GM21619 (cell line): ENCODE data around the gene ANXA2R.
"Not testable (repeated sequence)": the region's sequence is repeated elsewhere in the genome, so short reads cannot be mapped to it uniquely, and the experiment has no call there.

Experiments used
- ATAC-seq: cut with Tn5 transposase; IDR thresholded peaks from one replicate; pipeline ENCODE4 v1.9.1; 2021; ENCODE audit not compliant: unreplicated experiment

ANXA2R gene

DNA sequence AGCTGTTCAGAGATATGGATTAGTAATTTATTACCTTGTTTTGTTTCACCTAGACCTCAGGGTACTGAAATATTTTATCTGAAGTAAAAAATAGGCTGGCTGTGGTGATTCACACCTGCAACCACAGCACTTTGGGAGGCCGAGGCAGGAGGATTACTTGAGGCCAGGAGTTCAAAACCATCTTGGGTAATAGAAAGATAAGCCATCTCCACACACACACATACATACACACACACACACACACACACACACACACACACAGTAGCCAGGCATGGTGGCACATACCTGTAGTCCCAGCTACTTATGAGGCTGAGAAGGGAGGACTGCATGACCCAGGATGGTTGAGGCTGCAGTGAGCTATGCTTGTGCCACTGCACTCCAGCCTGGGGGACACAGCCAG, 3.7 kb downstream of the ANXA2R start:
- ATAC-seq = no peak

GRCh38 chr5:43034591-43034968, 5.5 kb downstream of the ANXA2R start:
- ATAC-seq = no peak

DNA sequence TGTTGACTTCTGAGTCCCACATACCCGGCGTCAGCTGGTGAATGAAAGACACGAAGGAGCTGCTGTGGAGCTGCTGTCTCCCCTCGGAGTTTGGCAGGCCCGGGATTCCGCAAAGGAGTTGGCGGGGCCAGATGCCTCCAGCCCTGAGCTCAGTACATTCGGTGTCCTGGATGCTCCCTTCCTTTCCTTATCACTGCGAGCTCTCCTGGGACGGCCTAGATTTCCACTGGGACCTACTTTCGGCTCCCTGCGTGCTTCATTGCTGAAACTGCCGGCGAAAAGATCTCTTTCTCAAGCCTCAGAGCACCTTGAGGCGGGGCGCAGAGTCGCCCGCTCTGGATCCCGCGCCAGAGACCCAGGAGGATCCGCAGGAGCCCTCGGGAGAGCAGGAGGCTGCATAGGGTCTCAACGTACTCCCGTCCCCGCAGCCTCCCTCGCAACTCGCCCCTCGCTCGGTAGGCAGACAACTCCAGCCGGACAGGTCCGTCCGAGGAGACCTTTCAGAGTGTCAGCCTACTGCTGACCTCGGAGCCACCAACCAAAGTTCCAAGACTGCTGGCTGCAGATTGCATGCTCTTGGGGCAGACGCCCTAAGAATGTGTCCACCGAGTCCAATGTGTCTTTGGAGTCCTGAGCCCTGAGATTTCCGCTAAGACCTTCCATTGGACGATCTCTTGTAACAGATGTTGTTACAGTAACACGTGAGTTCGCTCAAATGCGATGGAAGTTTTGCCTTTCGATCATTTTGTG, 6.1 kb downstream of the ANXA2R start:
- ATAC-seq = no peak

- ATAC-seq = no peak
Measured at GRCh38 chr5:43027054-43027785, 12.9 kb downstream of the ANXA2R start.

DNA sequence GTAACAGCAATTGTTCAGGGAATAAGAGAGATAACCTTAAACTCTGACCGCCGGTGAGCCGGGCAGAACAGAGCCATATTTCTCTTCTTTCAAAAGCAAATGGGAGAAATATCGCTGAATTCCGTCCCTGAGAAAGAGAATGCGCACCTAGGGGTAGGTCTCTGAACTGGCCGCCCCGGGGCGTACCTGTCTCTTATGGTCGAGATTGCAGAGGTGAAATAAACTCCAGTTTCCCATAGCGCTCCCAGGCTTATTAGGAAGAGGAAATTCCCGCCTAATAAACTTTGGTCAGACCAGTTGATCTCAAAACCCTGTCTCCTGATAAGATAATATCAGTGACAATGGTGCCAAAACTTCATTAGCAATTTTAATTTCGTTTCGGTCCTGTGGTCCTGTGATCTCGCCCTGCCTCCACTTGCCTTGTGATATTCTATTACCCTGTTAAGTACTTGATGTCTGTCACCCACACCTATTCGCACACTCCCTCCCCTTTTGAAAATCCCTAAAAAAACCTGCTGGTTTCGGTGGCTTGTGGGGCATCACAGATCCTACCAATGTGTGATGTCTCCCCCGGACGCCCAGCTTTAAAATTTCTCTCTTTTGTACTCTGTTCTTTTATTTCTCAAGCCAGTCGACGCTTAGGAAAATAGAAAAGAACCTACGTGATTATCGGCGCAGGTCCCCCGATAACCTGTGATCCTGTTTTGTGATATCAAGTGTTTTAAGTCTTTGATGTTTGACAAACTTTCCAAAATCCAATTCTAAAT, 14.8 kb downstream of the ANXA2R start:
- not testable (repeated sequence) for ATAC-seq

- no peak for ATAC-seq
Measured at GRCh38 chr5:43024217-43024616, 15.9 kb downstream of the ANXA2R start.

GRCh38 chr5:43021151-43021550, 19.0 kb downstream of the ANXA2R start:
- ATAC-seq = no peak

- peak; percentile 14 for ATAC-seq
Measured at GRCh38 chr5:43020399-43020746, 19.7 kb downstream of the ANXA2R start.

DNA sequence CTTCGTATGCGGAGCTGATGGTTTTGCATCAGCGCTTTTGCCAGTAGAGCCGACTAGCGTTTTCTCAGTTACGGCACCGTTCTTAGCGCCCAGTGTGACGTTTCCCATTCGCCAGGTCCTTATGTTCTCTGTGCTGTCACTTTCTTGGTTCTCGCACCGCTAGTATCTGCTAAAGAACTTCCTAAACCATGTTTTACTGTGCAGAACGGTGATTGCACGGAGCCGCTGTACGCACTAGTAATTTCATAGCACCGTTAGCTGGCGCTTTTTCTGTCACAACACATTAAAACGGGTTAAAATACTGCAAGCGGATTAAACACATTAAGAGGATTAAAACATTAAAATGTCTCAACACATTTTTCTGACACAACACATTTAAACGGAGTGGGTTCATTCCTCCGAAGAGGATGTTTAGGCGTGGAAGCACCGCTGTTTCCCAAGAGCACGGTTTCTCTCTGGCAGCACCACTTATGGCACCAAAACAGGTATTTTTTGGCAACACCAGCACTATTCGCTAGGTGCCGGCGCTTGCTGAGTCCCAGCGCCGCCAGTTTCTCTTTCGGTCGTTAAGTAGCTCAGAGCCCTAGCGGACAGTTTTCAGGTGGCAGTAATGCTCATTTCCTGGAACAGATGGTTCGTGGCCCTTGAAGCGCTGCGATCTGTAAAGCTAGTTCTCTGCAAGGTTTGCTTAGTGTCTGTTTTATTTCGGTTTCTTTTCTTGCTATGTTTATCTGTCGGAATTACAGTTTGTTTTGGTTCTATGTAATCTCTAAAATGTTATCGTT, 20.3 kb downstream of the ANXA2R start:
- ATAC-seq = peak; percentile 69

DNA sequence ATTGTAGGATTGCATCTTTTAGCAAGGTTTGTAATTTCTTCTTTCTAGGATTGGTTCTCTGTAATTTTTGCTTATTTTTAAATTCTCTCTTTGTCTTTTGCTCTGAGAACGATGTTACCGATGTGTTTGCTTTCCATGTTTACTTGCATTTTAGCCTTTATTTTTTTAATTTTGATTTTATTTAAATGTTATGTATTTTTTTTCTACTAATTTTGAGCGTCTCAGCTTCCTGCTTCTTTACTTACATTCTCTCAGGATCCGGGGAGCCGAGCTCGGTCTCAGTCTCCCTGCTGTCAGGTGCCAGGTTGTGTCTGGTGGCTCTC, 20.9 kb downstream of the ANXA2R start:
- ATAC-seq = no peak

DNA sequence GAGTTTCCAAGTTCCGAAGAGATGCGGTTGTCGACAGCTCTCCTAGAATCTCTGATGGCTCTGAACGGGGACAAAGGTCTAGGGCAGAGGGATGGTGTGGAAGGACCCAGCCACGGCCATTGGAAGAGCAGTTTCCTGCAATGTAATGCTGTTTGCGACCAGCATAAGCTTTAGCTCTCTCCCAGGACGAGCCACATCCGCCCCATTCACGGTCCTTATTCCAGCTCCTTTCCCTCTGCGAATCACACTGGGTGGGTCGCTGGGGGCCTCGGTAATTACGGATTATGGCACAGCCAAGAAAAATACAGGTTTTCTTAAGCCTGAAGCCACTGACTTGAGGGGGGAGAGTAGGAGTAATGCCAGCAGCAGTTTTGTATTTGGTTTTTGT, 22.7 kb downstream of the ANXA2R start:
- peak; percentile 17 for ATAC-seq

GRCh38 chr5:43016217-43016779, 23.8 kb downstream of the ANXA2R start:
- ATAC-seq = no peak

GRCh38 chr5:43014522-43014921, 25.6 kb downstream of the ANXA2R start:
- ATAC-seq = no peak

GRCh38 chr5:43010935-43011315, 29.2 kb downstream of the ANXA2R start:
- no peak for ATAC-seq

- peak; percentile 37 for ATAC-seq
Measured at GRCh38 chr5:43008363-43009153, 31.6 kb downstream of the ANXA2R start.

- peak; percentile 46 for ATAC-seq
Measured at GRCh38 chr5:43007911-43008362, 32.2 kb downstream of the ANXA2R start.

GRCh38 chr5:43007246-43007910, 32.7 kb downstream of the ANXA2R start:
- peak; percentile 21 for ATAC-seq

DNA sequence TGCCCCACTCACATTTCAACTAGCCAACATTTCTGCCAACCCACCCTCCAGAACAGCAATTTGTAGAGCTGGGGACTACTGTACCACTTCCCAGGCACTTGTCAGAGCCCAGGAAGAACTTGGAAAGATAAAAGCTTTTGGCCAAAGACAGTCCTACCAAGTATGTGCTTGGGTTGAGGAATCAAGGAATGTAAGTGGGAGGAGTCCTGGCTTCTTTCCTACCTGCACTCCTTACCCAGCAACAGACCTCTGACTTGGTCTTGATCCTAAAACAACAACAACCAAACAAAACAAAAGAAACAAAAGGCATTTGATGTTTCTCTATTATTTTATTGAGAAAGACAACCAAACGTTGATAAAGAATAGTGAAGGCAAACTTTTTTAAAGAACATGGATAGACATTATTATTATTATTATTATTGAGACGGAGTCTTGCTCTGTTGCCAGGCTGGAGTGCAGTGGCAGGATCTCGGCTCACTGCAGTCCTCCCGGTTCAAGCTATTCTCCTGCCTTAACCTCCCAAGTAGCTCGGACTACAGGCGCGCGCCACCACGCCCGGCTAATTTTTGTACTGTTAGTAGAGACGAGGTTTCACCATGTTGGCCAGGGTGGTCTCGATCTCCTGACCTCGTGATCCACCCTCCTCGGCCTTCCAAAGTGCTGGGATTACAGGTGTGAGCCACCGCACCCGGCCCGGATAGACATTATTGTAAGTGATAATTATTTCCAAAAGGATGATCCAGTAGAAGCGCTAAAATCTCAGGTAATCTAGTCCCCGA, 33.5 kb downstream of the ANXA2R start:
- ATAC-seq = no peak

DNA sequence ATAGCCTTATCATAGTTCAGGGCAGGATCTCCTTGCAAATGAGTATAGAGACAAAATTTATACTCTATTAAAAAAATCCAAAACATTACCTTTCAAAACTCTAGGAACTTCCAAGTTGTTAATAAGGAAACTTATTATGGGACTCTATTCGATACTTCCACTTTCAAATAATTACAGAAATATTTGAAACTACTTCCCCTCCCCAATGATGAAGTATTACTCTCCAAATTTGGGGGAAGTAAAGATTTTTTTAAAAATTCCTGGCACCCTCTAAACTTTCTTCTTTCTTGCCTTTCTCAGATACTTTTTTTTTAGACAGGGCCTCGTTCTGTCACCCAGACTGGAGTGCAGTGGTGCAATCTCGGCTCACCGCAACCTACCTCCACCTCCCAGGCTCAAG, 35.1 kb downstream of the ANXA2R start:
- ATAC-seq = no peak
